GM12878 (cell line): Measurements from ENCODE around the gene NSMCE1. TPM values are rescaled to one million over a fixed set of nuclear protein-coding genes. Genes with fewer than 3 reads are reported as not detected.

Experiments used
- ATF7 ChIP-seq: fragments of 450-650 bp; IDR thresholded peaks from 2 replicates; pipeline ENCODE4 v1.6.1; 2016; ENCODE audit warnings: low read depth, mild to moderate bottlenecking
- BHLHE40 ChIP-seq, 2 experiments: fragments of 450-650 bp in 1 of 2; IDR thresholded peaks; 2 replicates each; pipeline ENCODE4 v1.6.1; 2011 to 2017; ENCODE audit warnings: low read depth in 2 of 2, borderline replicate concordance in 1 of 2, improper control_type of control experiment in 1 of 2, low read length in 1 of 2, mild to moderate bottlenecking in 1 of 2
- CBFB ChIP-seq: IDR thresholded peaks from 2 replicates; pipeline ENCODE4 v1.6.1; 2016; ENCODE audit warnings: antibody characterized with exemption, low read depth
- CHD4 ChIP-seq: fragments of 200-600 bp; sonication (generic); IDR thresholded peaks from 2 replicates; pipeline ENCODE4 v1.6.1; 2016; ENCODE audit warnings: mild to moderate bottlenecking
- CREB1 ChIP-seq: IDR thresholded peaks from 2 replicates; pipeline ENCODE4 v1.6.1; 2012; ENCODE audit warnings: low read depth, mild to moderate bottlenecking, inconsistent platforms
- IKZF1 ChIP-seq: fragments of 450-650 bp; conservative IDR thresholded peaks from 2 replicates; pipeline ENCODE4 v1.6.1; 2017; ENCODE audit warnings: antibody characterized with exemption, mild to moderate bottlenecking
- JUNB ChIP-seq: IDR thresholded peaks from 2 replicates; pipeline ENCODE4 v1.6.1; 2016; ENCODE audit warnings: antibody characterized with exemption, mild to moderate bottlenecking
- KLF5 ChIP-seq: fragments of 450-650 bp; IDR thresholded peaks from 2 replicates; pipeline ENCODE4 v1.6.1; 2014; ENCODE audit warnings: mild to moderate bottlenecking; ENCODE audit not compliant: partially characterized antibody
- NR2C2 ChIP-seq: IDR thresholded peaks from 2 replicates; pipeline ENCODE4 v1.6.1; 2011; ENCODE audit warnings: borderline replicate concordance, low read depth; ENCODE audit not compliant: control insufficient read depth, insufficient read length
- RFX5 ChIP-seq: IDR thresholded peaks from 2 replicates; pipeline ENCODE4 v1.6.1; 2011; ENCODE audit warnings: low read depth, low read length, improper control_type of control experiment
- SMC3 ChIP-seq: IDR thresholded peaks from 2 replicates; pipeline ENCODE4 v1.6.1; 2011; ENCODE audit warnings: low read length, improper control_type of control experiment, borderline replicate concordance
- SP1 ChIP-seq: IDR thresholded peaks from one replicate; pipeline ENCODE4 v1.6.1; 2011; ENCODE audit warnings: low read depth, low read length
- SREBF1 ChIP-seq: IDR thresholded peaks from 2 replicates; pipeline ENCODE4 v1.6.1; 2012; ENCODE audit warnings: mild to moderate bottlenecking, low read length
- SUZ12 ChIP-seq: fragments of 200-600 bp; sonication (generic); IDR thresholded peaks from one replicate; pipeline ENCODE4 v1.6.1; 2018; ENCODE audit warnings: antibody characterized with exemption, mild to moderate bottlenecking; ENCODE audit not compliant: unreplicated experiment
- TAF1 ChIP-seq: IDR thresholded peaks from 2 replicates; pipeline ENCODE4 v1.6.1; 2011; ENCODE audit warnings: mild to moderate bottlenecking, low read depth, low read length, borderline replicate concordance
- TCF7 ChIP-seq: IDR thresholded peaks from 2 replicates; pipeline ENCODE4 v1.6.1; 2014; ENCODE audit warnings: antibody characterized with exemption, borderline replicate concordance
- WRNIP1 ChIP-seq: IDR thresholded peaks from 2 replicates; pipeline ENCODE4 v1.6.1; 2011; ENCODE audit warnings: low read depth, low read length, improper control_type of control experiment, borderline replicate concordance
- ZNF207 ChIP-seq: fragments of 450-650 bp; IDR thresholded peaks from 2 replicates; pipeline ENCODE4 v1.6.1; 2014; ENCODE audit warnings: antibody characterized with exemption, mild to moderate bottlenecking, borderline replicate concordance
- ZNF274 ChIP-seq: IDR thresholded peaks from one replicate; pipeline ENCODE4 v1.8.0; 2011; ENCODE audit not compliant: insufficient read length, insufficient read depth
- polyA plus RNA-seq, 11 experiments: library from polyadenylated mRNA; depleted of rRNA in 4 of 11; unstranded in 6 of 11; stranded (reverse) in 5 of 11; fragments of >200 nt; fragmentation: Nextera tagmentation in 4 of 11; fragmentation: Illumina TruSeq in 1 of 11; extraction: Ambion mirVana in 4 of 11; extraction: Trizol in 1 of 11; gene quantifications; 1 replicate in 1 of 11; 2 replicates in 10 of 11; pipeline versions ENCODE4 v1.2.1 to v1.2.3, GENCODE V29; 2011 to 2016; ENCODE audit warnings: inconsistent platforms in 2 of 11, missing spikeins in 2 of 11, low read depth in 1 of 11
- total RNA-seq, 4 experiments: library from RNA; depleted of rRNA in 3 of 4; stranded (reverse); fragments of >200 nt in 3 of 4; fragmentation: Illumina TruSeq in 1 of 4; extraction: Trizol in 1 of 4; gene quantifications; 2 replicates each; pipeline versions ENCODE4 v1.2.1 to v1.2.3, GENCODE V29; 2013 to 2021
- TF ChIP-seq, protein P1 (sequence below): fragments of 450-650 bp; IDR thresholded peaks from 2 replicates; pipeline ENCODE4 v1.6.1; 2016; ENCODE audit warnings: mild to moderate bottlenecking
- TF ChIP-seq, protein P2 (sequence below): fragments of 450-650 bp; IDR thresholded peaks from 2 replicates; pipeline ENCODE4 v1.6.1; 2014; ENCODE audit warnings: mild to moderate bottlenecking
- TF ChIP-seq, protein P3 (sequence below): fragments of 450-650 bp; IDR thresholded peaks from 2 replicates; pipeline ENCODE4 v1.6.1; 2017; ENCODE audit warnings: antibody characterized with exemption, mild to moderate bottlenecking, moderate library complexity
- TF ChIP-seq, protein P4 (sequence below): IDR thresholded peaks from 2 replicates; pipeline ENCODE4 v1.6.1; 2012; ENCODE audit warnings: low read depth, low read length, improper control_type of control experiment

NSMCE1 gene
- total and polyA plus RNA-seq, 10 of the 15 experiments (the other 5 are each of a cell fraction or from before 2014, with no cell fraction given): 54.0 to 214 (median 71.4) TPM

DNA sequence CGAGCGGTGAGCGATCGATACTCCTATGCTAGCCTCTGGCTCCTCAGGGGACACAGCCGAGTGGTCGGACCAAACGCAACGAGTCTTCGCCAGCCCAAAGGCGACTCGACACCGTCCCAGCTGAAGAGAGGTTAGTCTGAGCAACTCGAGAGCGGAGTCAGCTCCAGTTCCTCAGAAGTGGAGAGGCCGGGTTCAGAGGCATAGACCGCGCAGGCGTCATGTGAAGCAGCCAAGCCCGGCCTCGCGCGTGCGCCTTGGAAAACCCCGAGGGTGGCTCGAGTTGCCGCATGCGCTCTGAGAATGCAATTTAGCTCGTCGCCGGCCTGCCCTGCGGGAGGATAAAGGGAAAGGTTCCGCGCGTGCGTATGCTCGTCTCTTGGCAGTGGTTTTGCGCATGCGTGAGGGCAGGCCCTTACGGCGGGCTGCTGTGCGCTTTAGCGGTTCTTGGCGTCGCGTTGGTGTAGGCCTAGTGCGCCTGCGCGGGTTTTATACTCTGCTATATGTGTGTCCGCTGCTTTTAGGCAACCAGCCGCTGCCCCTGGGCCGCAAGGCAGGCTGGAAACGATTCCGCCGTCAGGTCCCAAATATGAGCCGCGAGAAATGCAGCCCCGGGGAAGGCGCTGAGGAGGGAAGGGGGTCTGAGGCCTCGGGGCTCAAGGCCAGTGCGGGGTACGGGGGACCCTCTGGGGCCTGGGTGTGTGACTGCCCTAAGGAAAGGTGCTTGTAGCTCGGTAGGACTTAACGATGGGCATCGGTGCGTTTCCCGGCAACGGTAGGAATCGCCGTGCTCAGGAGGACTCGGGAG is 64.9 kb downstream of the NSMCE1 start, which contains the start of gene KDM8 (continued):
- TF ChIP-seq NR2C2 (no peak), ZNF207 (peak; percentile 24; the same call in 1 of the 2 replicates), CREB1 (no peak), CBFB (peak; percentile 46; the same call in 1 of the 2 replicates), IKZF1 (peak; percentile 100), SP1 (peak; percentile 74), KLF5 (peak; percentile 84), ZNF274 (no peak), SMC3 (no peak), BHLHE40 (IDR thresholded peaks at IDR 0.05; ENCODE audit: borderline replicate concordance in 1 of 2, low read depth in 2 of 2, low read length in 1 of 2) (peak in 1 of 2 experiments; percentile 59; a peak in 3 of 4 replicates), CHD4 (no peak), TAF1 (peak; percentile 57; the same call in 1 of the 2 replicates), RFX5 (peak; percentile 12; the same call in 1 of the 2 replicates), WRNIP1 (no peak), SREBF1 (no peak; the same call in 1 of the 2 replicates), SUZ12 (no peak), TCF7 (no peak), ATF7 (peak; percentile 69; the same call in 1 of the 2 replicates), JUNB (no peak)
- TF ChIP-seq, protein P1, sequence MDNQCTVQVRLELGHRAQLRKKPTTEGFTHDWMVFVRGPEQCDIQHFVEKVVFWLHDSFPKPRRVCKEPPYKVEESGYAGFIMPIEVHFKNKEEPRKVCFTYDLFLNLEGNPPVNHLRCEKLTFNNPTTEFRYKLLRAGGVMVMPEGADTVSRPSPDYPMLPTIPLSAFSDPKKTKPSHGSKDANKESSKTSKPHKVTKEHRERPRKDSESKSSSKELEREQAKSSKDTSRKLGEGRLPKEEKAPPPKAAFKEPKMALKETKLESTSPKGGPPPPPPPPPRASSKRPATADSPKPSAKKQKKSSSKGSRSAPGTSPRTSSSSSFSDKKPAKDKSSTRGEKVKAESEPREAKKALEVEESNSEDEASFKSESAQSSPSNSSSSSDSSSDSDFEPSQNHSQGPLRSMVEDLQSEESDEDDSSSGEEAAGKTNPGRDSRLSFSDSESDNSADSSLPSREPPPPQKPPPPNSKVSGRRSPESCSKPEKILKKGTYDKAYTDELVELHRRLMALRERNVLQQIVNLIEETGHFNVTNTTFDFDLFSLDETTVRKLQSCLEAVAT: peak; percentile 100; the same call in 1 of the 2 replicates
- TF ChIP-seq, protein P2, sequence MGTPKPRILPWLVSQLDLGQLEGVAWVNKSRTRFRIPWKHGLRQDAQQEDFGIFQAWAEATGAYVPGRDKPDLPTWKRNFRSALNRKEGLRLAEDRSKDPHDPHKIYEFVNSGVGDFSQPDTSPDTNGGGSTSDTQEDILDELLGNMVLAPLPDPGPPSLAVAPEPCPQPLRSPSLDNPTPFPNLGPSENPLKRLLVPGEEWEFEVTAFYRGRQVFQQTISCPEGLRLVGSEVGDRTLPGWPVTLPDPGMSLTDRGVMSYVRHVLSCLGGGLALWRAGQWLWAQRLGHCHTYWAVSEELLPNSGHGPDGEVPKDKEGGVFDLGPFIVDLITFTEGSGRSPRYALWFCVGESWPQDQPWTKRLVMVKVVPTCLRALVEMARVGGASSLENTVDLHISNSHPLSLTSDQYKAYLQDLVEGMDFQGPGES: peak; percentile 75; the same call in 1 of the 2 replicates
- TF ChIP-seq, protein P3, sequence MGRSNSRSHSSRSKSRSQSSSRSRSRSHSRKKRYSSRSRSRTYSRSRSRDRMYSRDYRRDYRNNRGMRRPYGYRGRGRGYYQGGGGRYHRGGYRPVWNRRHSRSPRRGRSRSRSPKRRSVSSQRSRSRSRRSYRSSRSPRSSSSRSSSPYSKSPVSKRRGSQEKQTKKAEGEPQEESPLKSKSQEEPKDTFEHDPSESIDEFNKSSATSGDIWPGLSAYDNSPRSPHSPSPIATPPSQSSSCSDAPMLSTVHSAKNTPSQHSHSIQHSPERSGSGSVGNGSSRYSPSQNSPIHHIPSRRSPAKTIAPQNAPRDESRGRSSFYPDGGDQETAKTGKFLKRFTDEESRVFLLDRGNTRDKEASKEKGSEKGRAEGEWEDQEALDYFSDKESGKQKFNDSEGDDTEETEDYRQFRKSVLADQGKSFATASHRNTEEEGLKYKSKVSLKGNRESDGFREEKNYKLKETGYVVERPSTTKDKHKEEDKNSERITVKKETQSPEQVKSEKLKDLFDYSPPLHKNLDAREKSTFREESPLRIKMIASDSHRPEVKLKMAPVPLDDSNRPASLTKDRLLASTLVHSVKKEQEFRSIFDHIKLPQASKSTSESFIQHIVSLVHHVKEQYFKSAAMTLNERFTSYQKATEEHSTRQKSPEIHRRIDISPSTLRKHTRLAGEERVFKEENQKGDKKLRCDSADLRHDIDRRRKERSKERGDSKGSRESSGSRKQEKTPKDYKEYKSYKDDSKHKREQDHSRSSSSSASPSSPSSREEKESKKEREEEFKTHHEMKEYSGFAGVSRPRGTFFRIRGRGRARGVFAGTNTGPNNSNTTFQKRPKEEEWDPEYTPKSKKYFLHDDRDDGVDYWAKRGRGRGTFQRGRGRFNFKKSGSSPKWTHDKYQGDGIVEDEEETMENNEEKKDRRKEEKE: no peak
- TF ChIP-seq, protein P4, sequence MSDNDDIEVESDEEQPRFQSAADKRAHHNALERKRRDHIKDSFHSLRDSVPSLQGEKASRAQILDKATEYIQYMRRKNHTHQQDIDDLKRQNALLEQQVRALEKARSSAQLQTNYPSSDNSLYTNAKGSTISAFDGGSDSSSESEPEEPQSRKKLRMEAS: peak; percentile 79; the same call in 1 of the 2 replicates
